H1 (cell line): Measurements from ENCODE around the gene CABP2. TPM values are rescaled to one million over a fixed set of nuclear protein-coding genes. Genes with fewer than 3 reads are reported as not detected.

ENCODE experiments used
- CTCF ChIA-PET: fragments of 300-600 bp; sonication (Branson Sonifier 250); formaldehyde crosslinking; loops from one replicate; lab custom pipeline; 2021; ENCODE audit not compliant: partially characterized antibody; lab: Charles Lee
- POLR2A ChIA-PET: fragments of 300-600 bp; sonication (Branson Sonifier 250); formaldehyde crosslinking; loops from one replicate; lab custom pipeline; 2021; ENCODE audit warnings: inconsistent platforms; ENCODE audit not compliant: partially characterized antibody; lab: Charles Lee
- DNase-seq, 2 experiments: peaks; one replicate each; pipeline versions ENCODE4 v3.0.0 to v3.0.0-alpha.2; 2010 to 2022; ENCODE audit warnings: low spot score in 2 of 2, low read depth in 1 of 2, mixed read lengths in 1 of 2
- FAIRE-seq: peaks from 2 replicates; lab custom pipeline; 2011; peaks lifted over from hg19 to GRCh38; lab: Jason Lieb, UNC
- H2AFZ ChIP-seq: 2 replicates; pipeline ENCODE4 v1.8.1; 2012; ENCODE audit warnings: low read length, inconsistent platforms
- H2AK5ac ChIP-seq: 2 replicates; pipeline ENCODE4 v1.6.1; 2013; ENCODE audit warnings: low read depth, low read length
- H2BK120ac ChIP-seq: replicated peaks from 2 replicates; pipeline ENCODE3; 2013; ENCODE audit warnings: low read depth, low read length, inconsistent platforms
- H2BK12ac ChIP-seq: 2 replicates; pipeline ENCODE4 v1.6.1; 2013; ENCODE audit warnings: low read depth, low read length
- H2BK15ac ChIP-seq: 2 replicates; pipeline ENCODE4 v1.6.1; 2013; ENCODE audit warnings: low read length
- H2BK20ac ChIP-seq: 2 replicates; pipeline ENCODE4 v1.6.1; 2013; ENCODE audit warnings: low read length
- H2BK5ac ChIP-seq: 2 replicates; pipeline ENCODE4 v1.6.1; 2013; ENCODE audit warnings: low read depth, low read length
- H3K14ac ChIP-seq: 2 replicates; pipeline ENCODE4 v1.6.1; 2013; ENCODE audit warnings: inconsistent platforms; ENCODE audit not compliant: insufficient read length
- H3K18ac ChIP-seq: 2 replicates; pipeline ENCODE4 v1.6.1; 2013; ENCODE audit warnings: low read length; ENCODE audit errors: extremely low read depth
- H3K23ac ChIP-seq: 2 replicates; pipeline ENCODE4 v1.6.1; 2013; ENCODE audit warnings: inconsistent platforms; ENCODE audit not compliant: insufficient read length
- H3K23me2 ChIP-seq: 2 replicates; pipeline ENCODE4 v1.6.1; 2013; ENCODE audit warnings: low read depth, low read length
- H3K27ac ChIP-seq: 2 replicates; pipeline ENCODE4 v1.6.1; 2011; ENCODE audit warnings: low read depth, low read length, inconsistent platforms
- H3K27me3 ChIP-seq, 4 experiments: replicated peaks in 1 of 4; 1 replicate in 1 of 4; 2 replicates in 3 of 4; pipeline versions ENCODE4 v1.6.1 to v1.8.1; 2011 to 2013; ENCODE audit warnings: low read length in 3 of 4, mild to moderate bottlenecking in 3 of 4, inconsistent platforms in 2 of 4, mixed read lengths in 2 of 4, moderate library complexity in 1 of 4; ENCODE audit not compliant: control insufficient read depth in 3 of 4, insufficient read depth in 3 of 4; ENCODE audit errors: extremely low read depth in 1 of 4
- H3K36me3 ChIP-seq, 4 experiments: 2 replicates each; pipeline versions ENCODE4 v1.6.1 to v1.8.1; 2011 to 2013; ENCODE audit warnings: mild to moderate bottlenecking in 4 of 4, low read length in 3 of 4, moderate library complexity in 2 of 4, control low read depth in 1 of 4, inconsistent platforms in 1 of 4; ENCODE audit not compliant: insufficient read depth in 4 of 4, control insufficient read depth in 2 of 4
- H3K4ac ChIP-seq: replicated peaks from 2 replicates; pipeline ENCODE3; 2013; ENCODE audit warnings: low read length, low read depth, mixed read lengths, inconsistent platforms; ENCODE audit not compliant: insufficient read length
- H3K4me1 ChIP-seq, 4 experiments: replicated peaks in 1 of 4; 1 replicate in 1 of 4; 2 replicates in 3 of 4; pipeline versions ENCODE4 v1.6.1 to v1.8.1; 2011 to 2013; ENCODE audit warnings: low read length in 3 of 4, inconsistent platforms in 2 of 4, mixed read lengths in 1 of 4; ENCODE audit not compliant: insufficient read depth in 4 of 4, control insufficient read depth in 3 of 4
- H3K4me2 ChIP-seq, 2 experiments: 2 replicates each; pipeline versions ENCODE4 v1.6.1 to v1.8.1; 2011 to 2013; ENCODE audit warnings: low read depth in 2 of 2, low read length in 2 of 2, control low read depth in 1 of 2, inconsistent platforms in 1 of 2, mild to moderate bottlenecking in 1 of 2; ENCODE audit not compliant: insufficient read depth in 1 of 2
- H3K4me3 ChIP-seq, 4 experiments: fragments of 200-600, 300-600 bp in 1 of 4; sonication (generic), shearing (Covaris generic), sonication (Bioruptor Twin) in 1 of 4; 2 replicates each; pipeline versions ENCODE4 v1.5.1 to v1.8.1; 2011 to 2016; ENCODE audit warnings: low read length in 4 of 4, low read depth in 3 of 4, control low read depth in 2 of 4, inconsistent platforms in 2 of 4, mild to moderate bottlenecking in 2 of 4, mixed read lengths in 1 of 4, moderate library complexity in 1 of 4; ENCODE audit not compliant: insufficient read depth in 2 of 4; ENCODE audit errors: extremely low read depth in 1 of 4
- H3K56ac ChIP-seq: replicated peaks from 2 replicates; pipeline ENCODE3; 2013; ENCODE audit warnings: low read depth, mild to moderate bottlenecking, mixed read lengths, low read length, inconsistent platforms; ENCODE audit not compliant: insufficient read length
- H3K79me1 ChIP-seq: 2 replicates; pipeline ENCODE4 v1.6.1; 2013; ENCODE audit warnings: low read depth, low read length, control low read depth
- H3K79me2 ChIP-seq, 2 experiments: 2 replicates each; pipeline versions ENCODE4 v1.6.1 to v1.8.1; 2012 to 2013; ENCODE audit warnings: low read length in 2 of 2, mild to moderate bottlenecking in 2 of 2, inconsistent platforms in 1 of 2; ENCODE audit not compliant: insufficient read depth in 2 of 2, control insufficient read depth in 1 of 2
- H3K9ac ChIP-seq, 4 experiments: replicated peaks in 1 of 4; 1 replicate in 1 of 4; 2 replicates in 3 of 4; pipeline versions ENCODE4 v1.6.1 to v1.8.1; 2011 to 2013; ENCODE audit warnings: low read depth in 3 of 4, low read length in 3 of 4, control low read depth in 2 of 4, mild to moderate bottlenecking in 2 of 4, moderate library complexity in 2 of 4, inconsistent platforms in 1 of 4; ENCODE audit errors: extremely low read depth in 1 of 4
- H3K9me3 ChIP-seq, 2 experiments: 2 replicates each; pipeline versions ENCODE4 v1.6.1 to v1.8.1; 2012 to 2013; ENCODE audit warnings: mild to moderate bottlenecking in 2 of 2, moderate library complexity in 2 of 2, control low read depth in 1 of 2, inconsistent platforms in 1 of 2, low read depth in 1 of 2, low read length in 1 of 2, mixed read lengths in 1 of 2; ENCODE audit not compliant: insufficient read depth in 2 of 2
- H4K20me1 ChIP-seq, 2 experiments: replicated peaks in 1 of 2; 2 replicates each; pipeline versions ENCODE3 to v1.8.1; 2011 to 2013; ENCODE audit warnings: inconsistent platforms in 2 of 2, low read length in 2 of 2, mild to moderate bottlenecking in 1 of 2; ENCODE audit not compliant: insufficient read depth in 2 of 2, control insufficient read depth in 1 of 2
- H4K5ac ChIP-seq: 2 replicates; pipeline ENCODE4 v1.6.1; 2013; ENCODE audit warnings: low read length, low read depth, mixed read lengths, inconsistent platforms; ENCODE audit not compliant: insufficient read length
- H4K8ac ChIP-seq: 2 replicates; pipeline ENCODE4 v1.8.0; 2013; ENCODE audit warnings: mild to moderate bottlenecking, moderate library complexity, low read length, inconsistent platforms; ENCODE audit not compliant: insufficient read depth; ENCODE audit errors: extremely low read depth
- H4K91ac ChIP-seq: replicated peaks from 2 replicates; pipeline ENCODE3; 2013; ENCODE audit warnings: low read length, mixed read lengths, inconsistent platforms; ENCODE audit not compliant: insufficient read length
- EGR1 ChIP-seq: IDR thresholded peaks from 2 replicates; pipeline ENCODE4 v1.6.1; 2011; ENCODE audit warnings: low read depth, low read length, borderline replicate concordance
- SP2 ChIP-seq: IDR thresholded peaks from 2 replicates; pipeline ENCODE4 v1.6.1; 2012; ENCODE audit warnings: mild to moderate bottlenecking, low read length, inconsistent platforms
- TCF12 ChIP-seq: IDR thresholded peaks from 2 replicates; pipeline ENCODE4 v1.6.1; 2011; ENCODE audit warnings: low read depth, mild to moderate bottlenecking, low read length
- WGBS, 2 experiments: shearing (Covaris generic) in 1 of 2; methylation state at CpG; one replicate each; pipeline versions ENCODE4 v1.1.6 to v1.1.7; 2013 to 2015; ENCODE audit warnings: low lambda C conversion rate in 2 of 2, mixed read lengths in 2 of 2, inconsistent platforms in 1 of 2, low coverage in 1 of 2, missing lambda C conversion rate in 1 of 2; ENCODE audit not compliant: insufficient replicate concordance in 2 of 2, insufficient coverage in 1 of 2, insufficient read length in 1 of 2; ENCODE audit errors: extremely low coverage in 1 of 2, missing lambda C conversion rate in 1 of 2; 5-methylcytosine and 5-hydroxymethylcytosine counted together
- polyA plus RNA-seq, 7 experiments: library from polyadenylated mRNA; depleted of rRNA in 3 of 7; stranded (reverse) in 5 of 7; unstranded in 2 of 7; fragments of >200 nt in 5 of 7; fragments of 200-250 nt in 2 of 7; gene quantifications; 1 replicate in 5 of 7; 2 replicates in 1 of 7; 4 replicates in 1 of 7; pipeline versions ENCODE4 v1.2.1 to v1.2.3, GENCODE V29; 2011 to 2013; ENCODE audit warnings: missing spikeins in 2 of 7, mixed read lengths in 2 of 7
- total RNA-seq: library from RNA; stranded (reverse); fragmentation: NEBNext Ultra II Directional; extraction: Animal tissue kit (Norgen Biotek cat#: 25700); gene quantifications from 2 replicates; pipeline ENCODE4 v1.2.1, GENCODE V29; 2021

CABP2 gene
- total and polyA plus RNA-seq, 2 of the 8 experiments (the other 6 are each of a cell fraction or from before 2014, with no cell fraction given) = not detected

DNA sequence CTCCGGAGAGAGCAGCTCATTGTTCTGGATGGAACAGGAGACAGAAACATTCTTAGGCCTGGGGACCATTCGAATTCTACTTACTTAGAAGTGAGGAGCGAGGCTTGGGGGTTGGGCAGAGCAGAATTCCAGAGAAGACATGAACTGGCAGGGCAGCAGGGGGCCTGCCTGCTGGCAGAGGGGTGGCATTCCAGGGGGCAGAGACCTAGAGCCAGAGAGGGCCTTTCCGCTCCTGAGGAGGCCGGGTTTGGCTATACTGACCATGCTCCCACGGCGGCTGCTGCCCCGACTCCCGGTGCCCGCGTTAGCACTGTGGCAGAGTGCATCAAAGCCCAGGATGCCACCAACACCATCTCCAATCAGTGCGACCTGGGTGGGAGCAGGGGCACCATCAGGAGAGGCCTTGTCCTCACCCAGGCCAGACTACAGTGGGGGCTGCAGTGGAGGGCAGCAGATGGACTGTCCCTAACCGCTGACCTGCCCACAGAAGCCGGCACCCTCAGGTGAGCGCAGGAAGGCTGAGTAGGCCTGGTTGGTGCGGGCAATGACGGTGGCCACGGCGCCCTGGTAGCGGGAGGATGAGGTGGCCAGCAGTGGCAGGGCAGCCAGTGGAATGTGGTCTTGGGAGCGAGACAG lies 25.5 kb downstream of the CABP2 start:
- Histone ChIP-seq H4K20me1 (peaks cover 3 to 10% of the 10 kb centered on the region in 2 experiments), H3K4me1 (peaks cover 0 to 10% (median 0%) of the 10 kb centered on the region in 4 experiments; a peak in 2 of 7 replicates), H3K56ac (no peak overlapping the region), H4K8ac (no peak overlapping the region), H3K18ac (no peak overlapping the region), H3K4me3 (no peak overlapping the region), H3K27ac (no peak overlapping the region), H2BK12ac (no peak overlapping the region), H2AFZ (no peak overlapping the region), H2BK20ac (no peak overlapping the region), H3K36me3 (peaks cover 0 to 17% (median 8%) of the 10 kb centered on the region in 4 experiments; a peak in 6 of 8 replicates), H3K23me2 (peaks cover 2% of the 10 kb centered on the region; the same call in 1 of the 2 replicates), H3K79me2 (no peaks in the 10 kb centered on the region), H3K23ac (no peak overlapping the region), H4K91ac (no peak overlapping the region), H2AK5ac (no peak overlapping the region), H4K5ac (no peak overlapping the region), H2BK5ac (no peak overlapping the region; the same call in 1 of the 2 replicates), H3K4me2 (no peak overlapping the region), H2BK120ac (no peak overlapping the region), H3K9ac (no peak overlapping the region), H3K4ac (no peak overlapping the region), H3K79me1 (no peaks in the 10 kb centered on the region), H3K14ac (no peak overlapping the region), H3K27me3 (no peaks in the 10 kb centered on the region; a peak in 2 of 7 replicates), H3K9me3 (no peaks in the 10 kb centered on the region), H2BK15ac (no peak overlapping the region)
- no peak for FAIRE-seq
- CTCF ChIA-PET = interaction anchor here (1.0 to 1.2 kb wide), 2 partner anchors 108 to 116 kb away, joined by 3 read pairs; no protein-coding TSS in a partner anchor
- WGBS, 2 experiments = 95% methylated on average over 21 of the region's 21 CpGs; no CpG with 5 or more reads in 1 of the 2 experiments
- DNase-seq = no peak
- POLR2A ChIA-PET = interaction anchor here (1.1 kb wide), 1 partner anchor 10 kb away, joined by 4 read pairs; no protein-coding TSS in a partner anchor
- TF ChIP-seq EGR1 (no peak), TCF12 (no peak), SP2 (no peak)
